HepG2 (cell line): Measurements from ENCODE around the gene MSTN.
"Not testable (repeated sequence)": the region's sequence is repeated elsewhere in the genome, so short reads cannot be mapped to it uniquely, and the experiment has no call there.

Experiments
- ADNP ChIP-seq: sonication (generic); formaldehyde crosslinking; IDR thresholded peaks from 2 replicates; pipeline ENCODE4 v1.4.0; 2020; ENCODE audit warnings: missing genetic modification reagents
- CTCF ChIP-seq: sonication (generic); formaldehyde crosslinking; IDR thresholded peaks from 2 replicates; pipeline ENCODE4 v1.5.0; 2020; ENCODE audit warnings: mild to moderate bottlenecking, missing genetic modification reagents, moderate library complexity
- EZH2 ChIP-seq: conservative IDR thresholded peaks from 2 replicates; pipeline ENCODE4 v1.6.1; 2012; ENCODE audit warnings: mild to moderate bottlenecking, low read depth, low read length, moderate library complexity
- FOXJ3 ChIP-seq: sonication (generic); formaldehyde crosslinking; IDR thresholded peaks from 2 replicates; pipeline ENCODE4 v1.4.0; 2020; ENCODE audit warnings: missing genetic modification reagents, mild to moderate bottlenecking, borderline replicate concordance
- HOXA5 ChIP-seq: sonication (generic); formaldehyde crosslinking; IDR thresholded peaks from 2 replicates; pipeline ENCODE4 v1.4.0; 2020; ENCODE audit warnings: missing genetic modification reagents
- MAFK ChIP-seq, 2 experiments: IDR thresholded peaks in 1 of 2; conservative IDR thresholded peaks in 1 of 2; 2 replicates each; pipeline ENCODE4 v1.6.1; 2011; ENCODE audit warnings: improper control_type of control experiment in 2 of 2, low read length in 2 of 2
- SMARCC2 ChIP-seq: fragments of 450-650 bp; IDR thresholded peaks from 2 replicates; pipeline ENCODE4 v1.6.1; 2017; ENCODE audit warnings: antibody characterized with exemption, mild to moderate bottlenecking
- SRY ChIP-seq: sonication (generic); formaldehyde crosslinking; IDR thresholded peaks from 2 replicates; pipeline ENCODE4 v1.8.0; 2022; ENCODE audit warnings: mild to moderate bottlenecking, missing genetic modification reagents
- ZNF607 ChIP-seq: sonication (generic); formaldehyde crosslinking; IDR thresholded peaks from 2 replicates; pipeline ENCODE4 v1.5.1; 2020; ENCODE audit warnings: missing genetic modification reagents, mild to moderate bottlenecking, borderline replicate concordance
- TF ChIP-seq, protein P1 (sequence below), 2 experiments: sonication (generic) in 1 of 2; formaldehyde crosslinking in 1 of 2; IDR thresholded peaks; 2 replicates each; pipeline versions ENCODE4 v1.5.1 to v1.6.1; 2011 to 2020; ENCODE audit warnings: borderline replicate concordance in 1 of 2, low read depth in 1 of 2, low read length in 1 of 2, mild to moderate bottlenecking in 1 of 2, missing genetic modification reagents in 1 of 2, moderate library complexity in 1 of 2

DNA sequence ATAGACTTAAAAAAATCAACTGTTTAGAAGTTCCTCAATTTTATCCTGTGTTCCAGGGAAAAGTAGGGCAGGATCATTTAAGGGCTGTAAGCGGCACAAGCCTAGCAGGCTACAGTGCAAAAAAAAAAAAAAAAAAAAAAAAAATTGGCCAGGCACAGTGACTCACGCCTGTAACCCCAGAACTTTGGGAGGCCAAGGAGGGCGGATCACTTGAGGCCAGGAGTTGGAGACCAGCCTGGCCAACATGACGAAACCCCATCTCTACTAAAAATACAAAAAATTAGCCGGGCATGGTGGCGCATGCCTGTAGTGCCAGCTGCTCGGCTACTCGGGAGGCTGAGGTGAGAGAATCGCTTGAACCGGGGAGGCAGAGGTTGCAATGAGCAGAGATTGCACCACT, 28.1 kb downstream of the MSTN start:
- TF ChIP-seq ZNF607 (CRISPR knock-in tag); ADNP (CRISPR knock-in tag); HOXA5 (CRISPR knock-in tag); SRY (CRISPR knock-in tag); SMARCC2; FOXJ3; CTCF (CRISPR knock-in tag); MAFK (conservative IDR thresholded peaks at IDR 0.05 in 1 of 2, IDR thresholded peaks at IDR 0.05 in 1 of 2; ENCODE audit: low read length in 2 of 2); EZH2: not testable (repeated sequence)
- TF ChIP-seq, protein P1, sequence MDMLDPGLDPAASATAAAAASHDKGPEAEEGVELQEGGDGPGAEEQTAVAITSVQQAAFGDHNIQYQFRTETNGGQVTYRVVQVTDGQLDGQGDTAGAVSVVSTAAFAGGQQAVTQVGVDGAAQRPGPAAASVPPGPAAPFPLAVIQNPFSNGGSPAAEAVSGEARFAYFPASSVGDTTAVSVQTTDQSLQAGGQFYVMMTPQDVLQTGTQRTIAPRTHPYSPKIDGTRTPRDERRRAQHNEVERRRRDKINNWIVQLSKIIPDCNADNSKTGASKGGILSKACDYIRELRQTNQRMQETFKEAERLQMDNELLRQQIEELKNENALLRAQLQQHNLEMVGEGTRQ (IDR thresholded peaks at IDR 0.05; ENCODE audit: low read depth, low read length): not testable (repeated sequence)
- TF ChIP-seq, protein P1 (CRISPR knock-in tag; IDR thresholded peaks at IDR 0.05; ENCODE audit: borderline replicate concordance): not testable (repeated sequence)
